HepG2 (cell line): ENCODE data around the gene USE1. TPM values are rescaled to one million over a fixed set of nuclear protein-coding genes. Genes with fewer than 3 reads are reported as not detected.

ENCODE experiments used
- ATF7 ChIP-seq, 2 experiments: fragments of 450-650 bp in 1 of 2; sonication (generic) in 1 of 2; formaldehyde crosslinking in 1 of 2; IDR thresholded peaks; 2 replicates each; pipeline versions ENCODE4 v1.4.0 to v1.6.1; 2016 to 2020; ENCODE audit warnings: antibody characterized with exemption in 1 of 2, mild to moderate bottlenecking in 1 of 2, missing genetic modification reagents in 1 of 2
- CHCHD3 ChIP-seq: sonication (generic); formaldehyde crosslinking; IDR thresholded peaks from 2 replicates; pipeline ENCODE4 v1.8.0; 2022; ENCODE audit warnings: mild to moderate bottlenecking, missing genetic modification reagents, moderate library complexity
- CHD2 ChIP-seq: IDR thresholded peaks from 2 replicates; pipeline ENCODE4 v1.6.1; 2011; ENCODE audit warnings: low read depth, low read length, improper control_type of control experiment
- HNRNPLL ChIP-seq: fragments of 200-400 bp; formaldehyde crosslinking; IDR thresholded peaks from 2 replicates; pipeline ENCODE4 v1.6.1; 2017; ENCODE audit warnings: mild to moderate bottlenecking, low read depth, low read length; ENCODE audit not compliant: poor library complexity, severe bottlenecking
- KDM3A ChIP-seq: IDR thresholded peaks from 2 replicates; pipeline ENCODE4 v1.6.1; 2018; ENCODE audit warnings: low read depth, missing compliant biosample characterization
- KLF16 ChIP-seq, 2 experiments: sonication (generic) in 1 of 2; formaldehyde crosslinking in 1 of 2; IDR thresholded peaks; 2 replicates each; pipeline versions ENCODE4 v1.6.1 to v1.8.0; 2016 to 2023; ENCODE audit warnings: missing genetic modification reagents in 2 of 2, missing compliant biosample characterization in 1 of 2
- MED8 ChIP-seq: sonication (generic); formaldehyde crosslinking; IDR thresholded peaks from 2 replicates; pipeline ENCODE4 v1.8.1; 2023; ENCODE audit warnings: mild to moderate bottlenecking, missing genetic modification reagents; ENCODE audit not compliant: insufficient replicate concordance
- MXI1 ChIP-seq: IDR thresholded peaks from 3 replicates; pipeline ENCODE4 v1.6.1; 2012; ENCODE audit warnings: low read depth, low read length, inconsistent platforms, borderline replicate concordance
- MYNN ChIP-seq: sonication (generic); formaldehyde crosslinking; IDR thresholded peaks from 2 replicates; pipeline ENCODE4 v1.4.0; 2020; ENCODE audit warnings: mild to moderate bottlenecking, low read depth, missing genetic modification reagents
- RXRA ChIP-seq: sonication (generic); formaldehyde crosslinking; IDR thresholded peaks from 2 replicates; pipeline ENCODE4 v1.5.1; 2020; ENCODE audit warnings: missing genetic modification reagents
- SRF ChIP-seq: IDR thresholded peaks from 2 replicates; pipeline ENCODE4 v1.6.1; 2011; ENCODE audit warnings: mild to moderate bottlenecking, low read depth, low read length, moderate library complexity
- SYNCRIP ChIP-seq: fragments of 200-400 bp; formaldehyde crosslinking; IDR thresholded peaks from 2 replicates; pipeline ENCODE4 v1.6.1; 2018; ENCODE audit warnings: mild to moderate bottlenecking, low read depth, low read length; ENCODE audit not compliant: insufficient read depth
- ZMAT3 ChIP-seq: sonication (generic); formaldehyde crosslinking; conservative IDR thresholded peaks from 2 replicates; pipeline ENCODE4 v1.7.0; 2021; ENCODE audit warnings: missing genetic modification reagents
- ZNF12 ChIP-seq: sonication (generic); formaldehyde crosslinking; IDR thresholded peaks from 2 replicates; pipeline ENCODE4 v1.5.0; 2020; ENCODE audit warnings: missing genetic modification reagents
- ZNF160 ChIP-seq: sonication (generic); formaldehyde crosslinking; IDR thresholded peaks from 2 replicates; pipeline ENCODE4 v1.8.0; 2022; ENCODE audit warnings: mild to moderate bottlenecking, inconsistent platforms, missing genetic modification reagents
- ZNF343 ChIP-seq: sonication (generic); formaldehyde crosslinking; IDR thresholded peaks from 2 replicates; pipeline ENCODE4 v1.4.0; 2020; ENCODE audit warnings: mild to moderate bottlenecking, missing genetic modification reagents
- ZNF354B ChIP-seq: sonication (generic); formaldehyde crosslinking; IDR thresholded peaks from 2 replicates; pipeline ENCODE4 v1.8.0; 2022; ENCODE audit warnings: mild to moderate bottlenecking, missing genetic modification reagents
- ZNF501 ChIP-seq: sonication (generic); formaldehyde crosslinking; IDR thresholded peaks from 2 replicates; pipeline ENCODE4 v1.5.1; 2020; ENCODE audit warnings: mild to moderate bottlenecking, moderate library complexity, missing genetic modification reagents
- ZNF816 ChIP-seq: sonication (generic); formaldehyde crosslinking; IDR thresholded peaks from 2 replicates; pipeline ENCODE4 v1.8.0; 2022; ENCODE audit warnings: missing genetic modification reagents, mild to moderate bottlenecking, borderline replicate concordance
- ZNF839 ChIP-seq: sonication (generic); formaldehyde crosslinking; IDR thresholded peaks from 2 replicates; pipeline ENCODE4 v1.4.0; 2020; ENCODE audit warnings: missing genetic modification reagents, mild to moderate bottlenecking, borderline replicate concordance
- ZNF891 ChIP-seq: sonication (generic); formaldehyde crosslinking; IDR thresholded peaks from 2 replicates; pipeline ENCODE4 v1.5.0; 2020; ENCODE audit warnings: mild to moderate bottlenecking, missing genetic modification reagents
- ZSCAN12 ChIP-seq: sonication (generic); formaldehyde crosslinking; IDR thresholded peaks from 2 replicates; pipeline ENCODE4 v1.9.0; 2021; ENCODE audit warnings: mild to moderate bottlenecking, missing genetic modification reagents
- polyA plus RNA-seq, 8 experiments: library from polyadenylated mRNA; depleted of rRNA in 3 of 8; stranded (reverse) in 7 of 8; unstranded in 1 of 8; fragments of >200 nt; fragmentation: Illumina TruSeq in 4 of 8; extraction: Trizol in 4 of 8; gene quantifications; 2 replicates each; pipeline versions ENCODE4 v1.2.1 to v1.2.3, GENCODE V29; 2011 to 2016; ENCODE audit warnings: low read depth in 4 of 8, missing spikeins in 1 of 8, mixed read lengths in 1 of 8; ENCODE audit not compliant: insufficient read depth in 1 of 8
- total RNA-seq, 5 experiments: library from RNA; depleted of rRNA; stranded (reverse); fragments of >200 nt; fragmentation: Illumina TruSeq; extraction: Trizol; gene quantifications; 2 replicates each; pipeline ENCODE4 v1.2.3, GENCODE V29; 2016; ENCODE audit warnings: low read depth in 1 of 5
- TF ChIP-seq, protein P1 (sequence below): sonication (generic); formaldehyde crosslinking; IDR thresholded peaks from 2 replicates; pipeline ENCODE4 v1.5.0; 2020; ENCODE audit warnings: mild to moderate bottlenecking, missing genetic modification reagents, borderline replicate concordance
- TF ChIP-seq, protein P2 (sequence below): sonication (generic); formaldehyde crosslinking; IDR thresholded peaks from 2 replicates; pipeline ENCODE4 v1.4.0; 2020; ENCODE audit warnings: missing genetic modification reagents
- TF ChIP-seq, protein P3 (sequence below): sonication (generic); formaldehyde crosslinking; IDR thresholded peaks from 2 replicates; pipeline ENCODE4 v1.4.0; 2020; ENCODE audit warnings: missing genetic modification reagents
- TF ChIP-seq, protein P4 (sequence below): sonication (generic); formaldehyde crosslinking; IDR thresholded peaks from 2 replicates; pipeline ENCODE4 v1.4.0; 2020; ENCODE audit warnings: mild to moderate bottlenecking, missing genetic modification reagents
- TF ChIP-seq, protein P5 (sequence below): IDR thresholded peaks from 2 replicates; pipeline ENCODE4 v1.6.1; 2016; ENCODE audit warnings: low read depth, borderline replicate concordance

Gene USE1
- total and polyA plus RNA-seq, 2 of the 13 experiments (the other 11 are each of a cell fraction or from before 2014, with no cell fraction given), result 9.9 to 17.6 TPM

DNA sequence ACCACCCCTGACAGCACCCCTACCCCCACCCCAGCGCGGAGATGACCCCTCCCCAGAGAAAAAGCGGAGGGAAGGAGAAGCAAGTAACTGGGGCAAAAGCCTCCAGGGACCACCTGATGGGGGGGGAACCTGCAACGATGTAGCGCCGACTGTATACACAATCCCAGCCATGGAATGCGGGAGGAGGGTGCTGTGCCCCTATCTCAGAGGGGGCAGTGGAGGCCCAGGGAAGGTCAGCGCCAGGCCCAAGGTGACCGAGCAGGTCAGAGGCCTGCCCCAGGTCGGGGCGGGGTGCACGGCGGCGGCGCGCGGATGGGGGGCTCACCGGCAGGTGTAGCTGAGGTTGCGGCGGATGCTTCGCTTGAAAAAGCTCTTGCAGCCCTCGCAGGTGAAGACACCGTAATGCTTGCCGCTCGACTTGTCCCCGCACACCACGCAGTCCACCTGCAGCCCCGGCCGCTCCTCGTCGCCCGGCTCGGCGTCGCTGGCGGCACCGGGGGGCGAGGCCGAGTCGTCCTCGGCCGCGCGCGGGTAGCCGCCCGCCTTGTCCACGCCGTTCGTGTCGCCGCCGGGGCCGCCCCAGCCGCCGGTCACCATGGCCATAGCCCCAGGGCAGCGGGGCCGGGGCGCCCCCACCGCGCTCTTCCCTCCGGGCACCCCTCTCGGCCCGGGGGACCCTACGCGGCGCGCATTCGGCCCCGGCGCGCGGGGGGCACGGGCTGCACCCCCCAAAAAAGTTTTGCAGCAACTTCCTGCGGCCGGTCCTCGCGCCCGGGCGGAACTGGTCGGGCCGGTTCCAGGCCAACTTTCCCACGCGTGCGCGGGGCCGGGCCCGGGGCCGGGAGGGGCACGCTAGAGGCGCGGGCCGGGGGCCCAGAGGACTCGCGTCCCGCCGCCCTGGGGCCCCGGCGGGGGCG lies 29.7 kb downstream of the USE1 start (continued):
- TF ChIP-seq ZMAT3 (CRISPR knock-in tag) (no peak), MYNN (CRISPR knock-in tag) (no peak), SYNCRIP (no peak), ZNF501 (CRISPR knock-in tag) (no peak), ZNF839 (CRISPR knock-in tag) (no peak), ATF7 (IDR thresholded peaks at IDR 0.05) (no peak), ATF7 (CRISPR knock-in tag; IDR thresholded peaks at IDR 0.05) (peak; percentile 49; the same call in 1 of the 2 replicates), ZNF343 (CRISPR knock-in tag) (no peak), SRF (no peak), ZNF354B (no peak), ZNF12 (CRISPR knock-in tag) (no peak), HNRNPLL (peak; percentile 8), RXRA (CRISPR knock-in tag) (no peak), CHD2 (no peak), KDM3A (CRISPR knock-in tag) (no peak), MED8 (no peak), ZSCAN12 (CRISPR knock-in tag) (no peak), MXI1 (no peak), ZNF816 (CRISPR knock-in tag) (peak; percentile 34; the same call in 1 of the 2 replicates), ZNF891 (CRISPR knock-in tag) (no peak), ZNF160 (CRISPR knock-in tag) (no peak), CHCHD3 (CRISPR knock-in tag) (no peak), KLF16 (CRISPR knock-in tag; IDR thresholded peaks at IDR 0.05) (no peak)
- TF ChIP-seq, protein P1, sequence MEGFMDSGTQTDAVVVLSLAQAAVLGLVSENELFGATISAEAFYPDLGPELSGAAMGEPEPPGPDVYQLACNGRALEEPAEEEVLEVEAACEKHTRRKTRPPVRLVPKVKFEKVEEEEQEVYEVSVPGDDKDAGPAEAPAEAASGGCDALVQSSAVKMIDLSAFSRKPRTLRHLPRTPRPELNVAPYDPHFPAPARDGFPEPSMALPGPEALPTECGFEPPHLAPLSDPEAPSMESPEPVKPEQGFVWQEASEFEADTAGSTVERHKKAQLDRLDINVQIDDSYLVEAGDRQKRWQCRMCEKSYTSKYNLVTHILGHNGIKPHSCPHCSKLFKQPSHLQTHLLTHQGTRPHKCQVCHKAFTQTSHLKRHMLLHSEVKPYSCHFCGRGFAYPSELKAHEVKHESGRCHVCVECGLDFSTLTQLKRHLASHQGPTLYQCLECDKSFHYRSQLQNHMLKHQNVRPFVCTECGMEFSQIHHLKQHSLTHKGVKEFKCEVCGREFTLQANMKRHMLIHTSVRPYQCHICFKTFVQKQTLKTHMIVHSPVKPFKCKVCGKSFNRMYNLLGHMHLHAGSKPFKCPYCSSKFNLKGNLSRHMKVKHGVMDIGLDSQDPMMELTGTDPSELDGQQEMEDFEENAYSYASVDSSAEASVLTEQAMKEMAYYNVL (CRISPR knock-in tag), result no peak
- TF ChIP-seq, protein P2, sequence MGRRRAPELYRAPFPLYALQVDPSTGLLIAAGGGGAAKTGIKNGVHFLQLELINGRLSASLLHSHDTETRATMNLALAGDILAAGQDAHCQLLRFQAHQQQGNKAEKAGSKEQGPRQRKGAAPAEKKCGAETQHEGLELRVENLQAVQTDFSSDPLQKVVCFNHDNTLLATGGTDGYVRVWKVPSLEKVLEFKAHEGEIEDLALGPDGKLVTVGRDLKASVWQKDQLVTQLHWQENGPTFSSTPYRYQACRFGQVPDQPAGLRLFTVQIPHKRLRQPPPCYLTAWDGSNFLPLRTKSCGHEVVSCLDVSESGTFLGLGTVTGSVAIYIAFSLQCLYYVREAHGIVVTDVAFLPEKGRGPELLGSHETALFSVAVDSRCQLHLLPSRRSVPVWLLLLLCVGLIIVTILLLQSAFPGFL (CRISPR knock-in tag), result no peak
- TF ChIP-seq, protein P3, sequence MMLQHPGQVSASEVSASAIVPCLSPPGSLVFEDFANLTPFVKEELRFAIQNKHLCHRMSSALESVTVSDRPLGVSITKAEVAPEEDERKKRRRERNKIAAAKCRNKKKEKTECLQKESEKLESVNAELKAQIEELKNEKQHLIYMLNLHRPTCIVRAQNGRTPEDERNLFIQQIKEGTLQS (CRISPR knock-in tag), result no peak
- TF ChIP-seq, protein P4, sequence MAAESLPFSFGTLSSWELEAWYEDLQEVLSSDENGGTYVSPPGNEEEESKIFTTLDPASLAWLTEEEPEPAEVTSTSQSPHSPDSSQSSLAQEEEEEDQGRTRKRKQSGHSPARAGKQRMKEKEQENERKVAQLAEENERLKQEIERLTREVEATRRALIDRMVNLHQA (CRISPR knock-in tag), result no peak
- TF ChIP-seq, protein P5, sequence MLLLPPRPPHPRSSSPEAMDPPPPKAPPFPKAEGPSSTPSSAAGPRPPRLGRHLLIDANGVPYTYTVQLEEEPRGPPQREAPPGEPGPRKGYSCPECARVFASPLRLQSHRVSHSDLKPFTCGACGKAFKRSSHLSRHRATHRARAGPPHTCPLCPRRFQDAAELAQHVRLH (CRISPR knock-in tag), result no peak
